Activated T-cell treated with anti-CD3 and anti-CD28 coated beads, Interleukin-2, amount 50 U/mL, for 24 hours (primary cell): ENCODE data around the gene SCGB3A1.

Experiments used
- DNase-seq: peaks from one replicate; pipeline ENCODE4 v3.0.0-alpha.2; 2020
- H3K27ac Mint-ChIP-seq: 2 replicates; pipeline ENCODE4 v1.8.0; 2020; ENCODE audit warnings: mild to moderate bottlenecking, mixed read lengths
- H3K27me3 Mint-ChIP-seq: 2 replicates; pipeline ENCODE4 v1.8.0; 2020; ENCODE audit warnings: mixed read lengths
- H3K36me3 Mint-ChIP-seq: 2 replicates; pipeline ENCODE4 v1.8.0; 2020; ENCODE audit warnings: low read depth, mixed read lengths
- H3K4me1 Mint-ChIP-seq: 2 replicates; pipeline ENCODE4 v1.8.0; 2020; ENCODE audit warnings: low read depth, mixed read lengths
- H3K4me3 Mint-ChIP-seq: 2 replicates; pipeline ENCODE4 v1.8.0; 2020; ENCODE audit warnings: mild to moderate bottlenecking, moderate library complexity, mixed read lengths
- H3K9me3 Mint-ChIP-seq: 2 replicates; pipeline ENCODE4 v1.8.0; 2020; ENCODE audit warnings: mixed read lengths

SCGB3A1 gene

DNA sequence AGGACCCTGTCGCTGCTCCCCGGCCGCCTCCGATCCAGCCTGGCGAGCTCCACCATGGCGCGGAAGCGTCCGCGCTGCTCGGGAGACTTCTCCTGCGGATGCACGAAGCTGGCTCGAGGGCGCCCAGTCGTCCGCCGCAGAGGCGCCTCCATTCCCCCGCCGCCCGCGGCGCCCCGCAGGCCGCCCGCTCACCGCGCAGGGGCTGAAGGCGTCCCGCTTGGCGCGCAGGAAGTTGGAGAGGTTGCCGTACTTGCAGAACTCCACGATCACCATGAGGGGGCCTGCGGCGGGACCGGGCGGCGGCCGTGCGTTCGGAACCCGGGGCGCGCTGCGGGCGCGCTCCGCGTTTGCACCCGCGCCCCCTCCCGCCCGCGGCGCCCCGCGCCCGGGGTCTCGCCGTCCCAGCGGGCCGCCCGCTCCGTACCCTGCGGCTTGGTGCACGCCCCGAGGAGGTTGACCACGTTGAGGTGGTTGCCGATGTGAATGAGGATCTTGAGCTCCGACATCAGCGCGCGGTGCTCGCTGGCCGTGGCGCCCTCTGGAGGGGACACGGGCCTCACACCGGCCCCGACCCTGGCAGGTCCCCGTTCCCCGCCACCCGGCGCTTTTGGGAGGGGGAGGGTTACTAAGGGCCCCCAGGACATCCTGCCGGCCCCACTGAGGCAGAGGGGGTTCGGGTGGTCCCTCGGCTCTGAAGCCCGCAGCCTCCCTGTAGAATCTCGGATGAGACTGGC lies 27.7 kb upstream of the SCGB3A1 start:
- Mint-ChIP-seq H3K9me3 (no peaks in the 10 kb centered on the region), H3K36me3 (no peaks in the 10 kb centered on the region), H3K27ac (no peak overlapping the region), H3K4me3 (no peak overlapping the region), H3K4me1 (peaks cover 8% of the 10 kb centered on the region), H3K27me3 (no peaks in the 10 kb centered on the region)
- peak; percentile 61 for DNase-seq

DNA sequence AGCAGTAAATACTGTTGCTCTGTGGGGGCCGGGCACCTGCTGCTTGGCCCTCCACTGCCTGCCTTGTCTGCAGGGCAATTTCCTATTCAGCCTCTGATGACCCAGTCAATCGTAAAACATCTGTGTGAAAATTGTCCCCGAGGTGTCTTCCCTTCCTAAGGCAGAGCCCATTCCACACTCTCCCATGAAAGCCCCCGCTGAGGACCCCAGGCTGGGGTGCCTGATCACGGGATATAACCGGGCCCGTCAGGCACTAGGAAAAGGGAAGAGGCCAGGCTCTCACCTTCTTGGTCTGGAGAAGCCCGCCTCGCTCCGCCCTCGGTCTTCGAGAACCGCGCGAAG lies 27.2 kb upstream of the SCGB3A1 start:
- H3K36me3 Mint-ChIP-seq: no peaks in the 10 kb centered on the region
- peaks cover 3% of the 10 kb centered on the region for H3K4me1 Mint-ChIP-seq

DNA sequence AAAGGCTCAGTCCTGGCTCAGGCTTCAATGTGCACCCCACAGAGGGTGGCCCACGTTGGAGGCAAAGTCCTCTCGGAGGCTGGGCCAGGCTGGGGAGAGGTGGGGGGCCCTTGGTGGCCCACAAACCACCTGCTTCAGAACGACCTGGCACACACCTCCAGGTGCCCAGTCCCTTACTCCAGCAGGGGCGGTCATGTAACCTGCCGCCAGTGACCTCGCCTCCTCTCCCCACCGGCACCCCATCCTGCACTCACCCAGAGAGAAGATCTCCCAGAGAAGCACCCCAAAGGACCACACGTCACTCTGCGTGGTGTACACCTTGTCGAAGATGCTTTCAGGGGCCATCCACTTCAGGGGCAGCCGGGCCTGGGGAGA lies 22.5 kb upstream of the SCGB3A1 start:
- H3K27ac Mint-ChIP-seq: no peak overlapping the region
- DNase-seq: no peak
- H3K36me3 Mint-ChIP-seq: no peaks in the 10 kb centered on the region
- no peaks in the 10 kb centered on the region for H3K4me1 Mint-ChIP-seq
- H3K4me3 Mint-ChIP-seq: no peak overlapping the region
- H3K9me3 Mint-ChIP-seq: no peaks in the 10 kb centered on the region
- H3K27me3 Mint-ChIP-seq: no peaks in the 10 kb centered on the region

More for the DNA sequence above, 27.2 kb upstream of the SCGB3A1 start:
- Mint-ChIP-seq H3K9me3 (no peaks in the 10 kb centered on the region), H3K27ac (no peak overlapping the region), H3K27me3 (no peaks in the 10 kb centered on the region), H3K4me3 (no peak overlapping the region)
- DNase-seq: no peak

DNA sequence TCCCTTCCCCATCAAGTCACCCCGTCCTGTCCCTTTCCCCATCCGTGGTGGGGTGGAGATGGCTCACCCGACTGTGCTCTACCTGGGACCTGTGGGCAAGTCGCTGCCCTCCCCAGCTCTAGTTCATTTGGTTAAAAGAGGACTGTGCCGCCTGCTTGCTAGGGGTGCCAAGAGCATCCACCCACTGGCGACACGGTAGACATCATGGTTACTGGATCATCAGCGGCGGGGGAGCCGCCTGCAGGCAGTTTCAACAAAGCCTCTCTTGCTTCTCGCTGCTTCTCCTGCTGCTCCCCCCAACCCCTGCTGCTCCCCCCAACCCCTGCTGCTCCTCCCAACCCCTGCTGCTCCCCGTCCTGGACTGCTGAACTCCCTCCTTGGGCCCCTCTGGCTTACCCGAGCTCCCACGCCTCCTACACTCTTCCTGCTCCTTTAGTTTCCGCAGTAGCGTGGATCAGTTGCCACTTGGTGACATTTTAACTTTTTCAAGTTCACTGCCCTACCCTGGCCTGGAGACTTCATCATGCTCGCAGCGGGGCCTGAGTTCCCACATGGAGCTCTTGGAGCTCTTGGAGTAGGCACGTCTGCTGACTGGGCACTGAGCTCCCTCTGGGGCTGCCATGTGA lies 22.0 kb upstream of the SCGB3A1 start:
- Mint-ChIP-seq H3K36me3 (no peaks in the 10 kb centered on the region), H3K9me3 (no peaks in the 10 kb centered on the region), H3K4me1 (no peaks in the 10 kb centered on the region), H3K27ac (no peak overlapping the region), H3K4me3 (no peak overlapping the region), H3K27me3 (no peaks in the 10 kb centered on the region)
- no peak for DNase-seq

DNA sequence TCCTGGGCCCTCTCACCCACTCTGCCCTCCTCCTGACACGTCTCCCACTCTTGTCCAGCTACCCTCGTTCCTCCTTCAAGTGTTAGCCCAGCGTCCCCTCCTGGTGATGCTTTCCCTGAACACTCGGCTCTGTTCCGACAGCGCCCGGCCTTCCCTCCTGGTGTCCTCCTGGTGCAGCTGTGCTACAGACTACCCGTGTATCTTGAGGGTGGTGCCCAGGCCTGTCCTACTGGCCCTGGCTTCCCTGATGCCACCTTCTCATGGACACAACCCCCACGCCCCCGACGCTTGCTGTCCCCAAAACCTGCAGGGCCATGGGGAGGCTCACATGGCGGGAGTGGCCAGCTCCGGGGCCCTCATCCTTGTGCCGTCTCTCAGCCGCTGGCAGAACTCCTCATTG lies 21.4 kb upstream of the SCGB3A1 start:
- Mint-ChIP-seq H3K4me1 (no peaks in the 10 kb centered on the region), H3K27ac (no peak overlapping the region), H3K4me3 (no peak overlapping the region), H3K27me3 (no peaks in the 10 kb centered on the region), H3K36me3 (no peaks in the 10 kb centered on the region), H3K9me3 (no peaks in the 10 kb centered on the region)
- no peak for DNase-seq

DNA sequence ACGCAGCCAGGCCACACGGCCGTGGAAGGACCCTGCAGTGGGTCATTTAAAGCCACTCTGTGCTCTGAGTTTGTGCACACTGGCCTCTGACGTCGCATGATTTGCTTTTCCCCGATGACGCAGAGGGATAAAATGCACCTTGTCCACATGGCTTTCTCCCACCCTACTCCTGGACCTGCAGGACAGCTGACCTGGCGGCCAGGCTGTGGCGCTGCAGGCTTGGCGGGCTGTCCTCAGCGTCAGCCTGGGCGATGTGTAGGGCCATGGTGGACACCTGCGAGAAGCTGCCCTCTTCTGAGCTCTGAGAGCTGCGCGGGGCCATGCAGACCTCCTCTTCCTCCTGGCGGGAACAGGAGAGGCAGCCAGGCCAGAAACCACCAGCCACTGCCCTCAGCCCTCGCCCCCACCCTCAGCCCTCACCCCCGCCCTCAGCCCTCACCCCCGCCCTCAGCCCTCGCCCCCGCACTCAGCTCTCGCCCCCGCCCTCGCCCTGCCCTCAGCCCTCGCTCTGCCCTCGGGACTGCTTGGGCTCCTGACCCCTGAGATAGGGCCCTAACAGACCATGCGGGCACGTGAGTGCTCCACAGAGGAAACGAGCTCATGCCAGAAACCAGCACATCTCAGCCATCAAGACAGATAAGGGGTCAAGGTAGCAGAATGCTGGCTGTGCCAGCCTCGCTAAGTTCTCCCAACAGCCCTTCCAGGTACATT lies 20.0 kb upstream of the SCGB3A1 start:
- H3K27ac Mint-ChIP-seq: no peak overlapping the region
- DNase-seq: no peak
- no peaks in the 10 kb centered on the region for H3K36me3 Mint-ChIP-seq
- H3K4me1 Mint-ChIP-seq: no peaks in the 10 kb centered on the region
- no peaks in the 10 kb centered on the region for H3K9me3 Mint-ChIP-seq
- no peak overlapping the region for H3K4me3 Mint-ChIP-seq
- H3K27me3 Mint-ChIP-seq: no peaks in the 10 kb centered on the region

DNA sequence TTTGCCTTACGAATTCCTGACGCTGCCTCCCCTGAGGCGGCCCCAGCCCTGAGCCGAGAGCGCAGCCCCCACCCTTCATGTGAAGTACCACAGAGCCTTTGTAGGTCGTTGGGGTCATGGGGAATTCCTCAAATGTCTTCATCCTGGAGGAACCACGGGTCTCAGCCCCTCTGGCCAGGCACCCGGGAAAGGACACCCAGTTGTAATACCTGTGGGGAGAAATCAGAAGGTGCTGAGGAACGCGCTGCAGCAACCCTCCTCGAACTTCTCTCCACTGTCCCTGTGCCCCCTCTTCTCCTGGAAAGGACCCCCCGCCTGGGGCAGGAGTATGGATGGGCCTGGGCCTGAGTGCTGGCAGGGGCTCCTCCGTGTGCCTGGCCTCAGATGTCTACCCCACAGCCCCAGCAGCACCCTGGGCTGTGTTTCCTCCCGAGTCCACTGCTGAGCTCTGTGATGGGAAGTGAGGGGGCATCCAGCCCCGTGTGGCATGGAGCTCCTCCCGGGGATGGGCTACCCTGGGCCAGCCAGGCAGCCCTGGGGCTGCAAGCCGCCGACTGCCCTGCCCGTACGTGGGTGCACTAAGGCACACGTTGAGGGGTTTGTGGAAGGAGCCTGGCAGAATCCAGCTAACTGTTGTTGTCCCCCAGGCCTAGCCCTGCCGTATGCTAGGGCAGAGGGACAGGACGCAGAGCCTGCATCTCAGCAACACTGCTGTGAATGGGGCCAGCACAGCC lies 18.7 kb upstream of the SCGB3A1 start:
- DNase-seq: no peak
- Mint-ChIP-seq H3K36me3 (no peaks in the 10 kb centered on the region), H3K27ac (no peak overlapping the region), H3K4me3 (no peak overlapping the region), H3K9me3 (no peaks in the 10 kb centered on the region), H3K4me1 (peaks cover 3% of the 10 kb centered on the region), H3K27me3 (no peaks in the 10 kb centered on the region)

DNA sequence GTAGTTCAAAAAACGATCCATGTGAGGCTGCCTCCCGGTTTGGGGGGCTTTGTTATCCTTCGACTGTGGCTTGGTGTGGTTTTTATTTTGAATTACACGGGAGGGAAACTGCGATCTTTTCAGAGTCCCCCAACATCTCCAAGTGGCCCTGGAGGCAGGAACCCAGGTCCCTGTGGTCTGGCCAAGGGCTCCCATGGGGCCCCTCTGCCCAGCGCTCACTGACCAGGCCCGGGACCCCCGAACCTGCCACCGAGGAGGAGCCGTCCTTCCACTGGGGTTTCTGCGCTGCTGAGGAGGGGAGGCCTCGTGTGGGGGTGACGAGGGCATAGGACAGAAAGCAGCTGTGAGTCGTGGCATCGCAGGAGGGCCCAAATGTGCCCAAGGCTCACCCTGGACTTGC lies 18.1 kb upstream of the SCGB3A1 start:
- Mint-ChIP-seq H3K4me3 (no peak overlapping the region), H3K36me3 (no peaks in the 10 kb centered on the region), H3K27me3 (no peaks in the 10 kb centered on the region), H3K9me3 (no peaks in the 10 kb centered on the region), H3K27ac (no peak overlapping the region), H3K4me1 (peaks cover 3% of the 10 kb centered on the region)
- DNase-seq: no peak

DNA sequence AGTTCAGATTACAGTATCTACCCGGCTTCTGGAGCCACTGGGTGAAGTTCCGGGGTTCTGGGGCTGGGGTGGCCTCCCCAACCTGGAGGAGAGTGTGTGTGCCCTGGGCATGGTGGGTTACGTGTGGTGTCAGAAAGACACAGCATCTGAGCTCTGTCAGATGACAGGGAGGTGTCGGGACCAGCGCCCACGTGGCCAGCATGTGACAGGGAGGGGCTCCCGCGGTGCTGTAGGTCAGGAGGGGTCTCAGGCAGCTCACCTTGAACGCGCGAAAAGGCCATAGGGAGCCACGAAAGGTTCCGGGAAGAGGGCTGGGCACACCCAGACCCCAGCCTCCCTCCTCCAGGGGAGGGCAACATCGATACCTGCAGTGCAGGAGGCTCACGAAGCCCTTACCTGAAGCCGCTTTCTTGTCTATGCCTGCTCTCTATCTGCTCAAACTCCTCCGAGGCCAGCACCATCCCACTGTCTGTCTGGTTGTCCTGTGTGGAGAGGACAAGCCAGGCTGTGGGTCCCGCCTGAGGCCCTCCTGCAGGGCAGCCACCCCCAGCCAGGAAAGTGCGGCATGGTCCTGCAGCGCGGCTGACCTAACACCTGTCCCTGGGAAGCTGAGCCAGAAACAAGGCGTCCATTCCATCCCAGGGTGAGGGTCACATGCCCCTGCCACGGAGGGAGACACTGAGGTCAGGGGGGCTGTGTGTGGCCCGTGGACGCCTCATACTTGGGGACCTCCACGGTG lies 17.4 kb upstream of the SCGB3A1 start:
- H3K27ac Mint-ChIP-seq: no peak overlapping the region
- no peaks in the 10 kb centered on the region for H3K36me3 Mint-ChIP-seq
- DNase-seq: no peak
- peaks cover 3% of the 10 kb centered on the region for H3K4me1 Mint-ChIP-seq
- H3K4me3 Mint-ChIP-seq: no peak overlapping the region
- no peaks in the 10 kb centered on the region for H3K27me3 Mint-ChIP-seq
- no peaks in the 10 kb centered on the region for H3K9me3 Mint-ChIP-seq

DNA sequence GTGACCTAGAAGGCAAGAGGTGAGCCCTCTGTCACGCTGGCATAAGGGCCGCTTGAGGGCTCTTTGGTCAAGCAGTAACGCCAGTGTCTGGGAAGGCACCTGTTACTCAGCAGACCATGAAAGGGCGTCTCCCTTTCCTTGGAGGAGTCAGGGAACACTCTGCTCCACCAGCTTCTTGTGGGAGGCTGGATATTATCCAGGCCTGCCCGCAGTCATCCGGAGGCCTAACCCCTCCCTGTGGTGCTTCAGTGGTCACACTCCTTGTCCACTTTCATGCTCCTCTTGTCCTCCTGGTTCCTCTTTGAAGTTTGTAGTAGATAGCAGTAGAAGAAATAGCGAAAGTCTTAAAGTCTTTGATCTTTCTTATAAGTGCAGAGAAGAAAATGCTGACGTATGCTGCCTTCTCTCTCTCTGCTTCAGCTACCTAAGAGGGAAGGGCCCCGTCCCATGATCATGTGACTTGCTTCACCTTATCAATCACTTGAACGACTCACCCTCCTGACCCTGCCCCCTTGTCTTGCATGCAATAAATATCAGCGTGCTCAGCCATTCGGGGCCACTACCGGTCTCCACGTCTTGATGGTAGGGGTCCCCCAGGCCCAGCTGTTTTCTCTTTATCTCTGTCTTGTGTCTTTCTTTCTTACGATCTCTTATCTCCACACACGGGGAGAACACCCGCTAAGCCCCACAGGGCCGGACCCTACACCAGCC lies 16.7 kb upstream of the SCGB3A1 start:
- peaks cover 3% of the 10 kb centered on the region for H3K4me1 Mint-ChIP-seq
- H3K27me3 Mint-ChIP-seq: no peaks in the 10 kb centered on the region
- no peak for DNase-seq
- no peaks in the 10 kb centered on the region for H3K36me3 Mint-ChIP-seq
- H3K9me3 Mint-ChIP-seq: no peaks in the 10 kb centered on the region
- no peak overlapping the region for H3K4me3 Mint-ChIP-seq
- H3K27ac Mint-ChIP-seq: no peak overlapping the region

DNA sequence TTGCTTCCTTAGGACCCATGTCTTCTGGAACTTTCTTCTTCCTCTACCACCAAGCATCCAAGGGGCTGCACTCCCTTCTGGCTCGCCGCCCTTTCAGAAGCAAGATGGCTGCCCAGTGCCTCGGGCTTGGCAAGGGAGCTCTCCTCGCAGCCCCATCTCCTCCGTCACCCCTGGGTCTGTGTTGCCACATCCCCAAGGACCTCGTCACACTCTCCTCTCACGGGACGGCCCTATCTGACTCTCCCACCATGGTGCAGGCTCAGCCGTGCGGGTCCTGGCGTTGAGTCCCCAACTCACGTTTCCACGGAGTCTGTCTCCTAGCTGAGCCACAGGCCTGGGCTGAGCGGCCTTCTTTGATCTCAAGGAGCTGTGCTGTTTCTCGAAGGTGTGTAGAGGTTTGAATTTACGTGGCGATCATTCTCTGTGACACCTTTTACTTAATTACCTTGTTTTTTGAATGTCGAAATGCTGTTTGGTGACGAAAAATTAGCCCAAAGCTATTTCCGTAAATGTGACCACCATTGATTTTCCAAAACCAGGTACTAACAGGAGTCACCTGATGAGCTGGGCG lies 15.0 kb upstream of the SCGB3A1 start:
- H3K4me1 Mint-ChIP-seq: peaks cover 3% of the 10 kb centered on the region
- no peaks in the 10 kb centered on the region for H3K27me3 Mint-ChIP-seq
- DNase-seq: no peak
- H3K9me3 Mint-ChIP-seq: no peaks in the 10 kb centered on the region
- H3K36me3 Mint-ChIP-seq: no peaks in the 10 kb centered on the region
- no peak overlapping the region for H3K27ac Mint-ChIP-seq
- H3K4me3 Mint-ChIP-seq: no peak overlapping the region

DNA sequence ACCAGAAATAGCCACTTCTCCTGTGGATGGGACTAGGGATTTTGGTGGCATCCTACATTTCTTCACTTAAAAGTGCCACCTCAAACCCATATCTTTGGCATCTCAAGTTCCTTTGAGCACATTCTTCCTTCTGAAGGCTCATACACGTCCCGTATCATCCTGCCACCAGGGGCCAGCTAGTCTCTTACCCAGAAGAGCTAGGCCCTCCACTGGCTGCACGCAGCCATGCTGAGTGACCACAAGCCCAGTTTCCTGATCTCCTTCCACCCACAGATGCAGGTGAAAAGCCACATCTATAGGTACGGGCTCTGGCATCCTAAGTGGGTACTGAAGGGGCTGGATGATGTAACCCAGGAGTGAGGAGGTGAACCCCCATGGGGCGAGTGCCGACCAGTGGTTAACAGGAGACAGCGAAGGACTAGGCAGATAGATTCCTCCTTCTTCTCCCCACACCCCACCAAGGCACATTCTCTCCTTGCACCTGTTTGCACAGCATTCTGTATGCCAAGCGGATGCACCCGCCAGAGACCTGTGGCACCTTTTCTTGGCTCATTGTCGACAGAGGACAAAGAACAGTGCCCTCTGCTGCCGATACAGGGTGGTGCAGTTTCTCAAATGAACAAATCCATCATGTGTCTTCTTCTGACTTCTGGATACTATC lies 14.4 kb upstream of the SCGB3A1 start:
- Mint-ChIP-seq H3K4me3 (no peak overlapping the region), H3K27me3 (no peaks in the 10 kb centered on the region), H3K27ac (no peak overlapping the region), H3K9me3 (no peaks in the 10 kb centered on the region), H3K36me3 (no peaks in the 10 kb centered on the region), H3K4me1 (peaks cover 3% of the 10 kb centered on the region)
- peak; percentile 77 for DNase-seq

DNA sequence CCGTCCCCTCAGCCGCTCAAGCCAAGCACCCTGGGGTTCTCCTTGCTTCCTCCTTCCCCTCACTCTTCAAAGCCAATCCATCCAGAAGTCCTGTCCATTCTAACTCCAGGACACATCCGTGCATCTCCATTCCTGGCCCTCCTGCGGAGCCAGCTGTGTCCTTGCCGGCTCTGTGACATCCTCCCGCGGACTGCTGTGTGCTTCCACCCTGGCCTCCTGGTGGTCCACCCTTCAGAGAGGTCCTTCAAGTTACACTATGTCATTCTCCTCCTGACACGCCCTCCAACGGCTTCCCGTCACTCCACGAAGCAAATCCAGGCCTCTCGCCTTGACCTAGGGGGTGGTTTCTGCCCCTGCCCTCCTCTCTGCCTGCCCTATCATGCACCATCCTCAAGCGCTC lies 13.0 kb upstream of the SCGB3A1 start:
- Mint-ChIP-seq H3K9me3 (no peaks in the 10 kb centered on the region), H3K36me3 (no peaks in the 10 kb centered on the region), H3K27me3 (no peaks in the 10 kb centered on the region), H3K4me1 (peaks cover 3% of the 10 kb centered on the region), H3K4me3 (no peak overlapping the region), H3K27ac (no peak overlapping the region)
- DNase-seq: no peak
